HG02884 (cell line): Measurements from ENCODE around the gene CTSL.

Source experiments
- ATAC-seq: cut with Tn5 transposase; IDR thresholded peaks from one replicate; pipeline ENCODE4 v1.9.1; 2021; ENCODE audit warnings: mild to moderate bottlenecking, moderate library complexity; ENCODE audit not compliant: unreplicated experiment

CTSL gene

DNA sequence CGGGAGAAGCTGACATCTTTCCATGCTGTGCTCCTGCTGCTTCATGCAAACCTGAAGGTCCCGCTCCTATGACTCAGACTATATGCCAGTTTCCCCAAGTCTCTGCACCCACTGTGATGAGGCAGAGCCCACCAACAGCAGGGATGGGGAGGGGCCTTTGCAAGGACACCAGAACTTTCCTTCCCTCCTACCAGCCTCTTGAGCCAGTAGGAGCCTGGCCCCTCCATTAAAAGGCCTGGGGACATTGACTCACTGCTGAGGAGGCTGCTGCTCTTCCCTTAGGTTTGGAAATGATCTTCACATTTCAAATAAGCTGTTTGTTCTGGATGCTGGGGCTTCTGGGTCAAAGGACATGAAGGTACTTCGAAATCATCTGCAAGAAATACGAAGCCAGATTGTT is 26.1 kb upstream of the CTSL start:
- ATAC-seq = no peak

DNA sequence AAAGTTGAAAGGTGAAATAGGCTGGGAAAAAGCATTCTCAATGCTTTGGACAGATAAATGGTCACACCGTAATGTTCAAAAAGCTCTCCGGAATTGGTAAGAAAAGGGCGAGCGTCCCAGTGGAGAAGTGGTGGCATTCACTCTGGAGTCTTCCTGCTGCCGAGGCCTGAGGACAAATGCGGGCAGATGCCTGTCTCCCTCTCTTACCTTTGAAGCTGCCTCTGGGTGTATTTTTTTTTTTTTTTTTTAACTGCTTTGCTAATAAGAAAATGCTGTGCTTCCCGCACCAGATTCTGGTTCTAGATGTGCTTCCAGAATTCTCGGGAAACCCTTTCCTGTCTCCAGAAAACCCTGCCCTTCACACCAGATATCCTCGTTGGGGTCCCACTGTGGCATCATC is 24.4 kb upstream of the CTSL start:
- no peak for ATAC-seq

DNA sequence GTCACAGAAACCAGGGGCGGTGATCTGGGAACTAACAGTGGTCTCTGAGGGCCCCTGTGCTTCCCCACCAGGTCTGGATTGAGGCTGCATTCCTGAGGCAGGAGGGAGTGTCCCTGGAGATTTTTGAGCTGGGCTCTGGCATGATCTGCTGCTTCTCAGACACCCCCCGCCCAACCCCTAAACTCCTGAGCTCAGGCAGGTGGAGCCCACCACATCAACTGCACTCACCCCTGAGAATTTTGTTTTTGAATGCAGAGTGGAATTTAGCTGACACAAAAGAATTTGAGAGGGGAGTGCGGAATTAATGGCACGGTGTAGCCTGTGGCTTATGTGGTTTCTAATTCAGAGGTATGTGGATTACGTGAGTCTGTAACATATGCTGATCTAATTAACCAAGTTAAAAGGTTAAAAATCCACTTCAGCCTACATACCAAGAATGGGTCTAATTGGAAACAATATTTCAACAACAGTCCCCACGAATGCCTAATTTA is 23.9 kb upstream of the CTSL start:
- ATAC-seq = no peak

DNA sequence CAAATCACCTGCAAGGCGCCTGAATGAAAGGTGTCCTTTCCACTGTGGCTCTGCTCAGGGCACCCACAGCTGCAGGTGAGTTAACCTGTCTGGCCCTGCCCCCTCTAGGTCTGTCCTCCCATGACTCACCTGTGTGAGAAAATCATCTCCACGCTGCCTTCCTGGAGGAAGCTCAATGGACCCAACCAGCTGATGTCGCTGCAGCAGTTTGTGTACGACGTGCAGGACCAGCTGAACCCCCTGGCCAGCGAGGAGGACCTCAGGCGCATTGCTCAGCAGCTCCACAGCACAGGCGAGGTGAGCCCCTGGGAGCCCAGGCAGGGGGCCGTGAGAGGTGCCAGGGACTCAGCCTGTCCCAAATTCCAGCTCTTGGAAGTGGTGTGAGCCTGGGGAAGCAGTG is 23.0 kb upstream of the CTSL start:
- no peak for ATAC-seq

DNA sequence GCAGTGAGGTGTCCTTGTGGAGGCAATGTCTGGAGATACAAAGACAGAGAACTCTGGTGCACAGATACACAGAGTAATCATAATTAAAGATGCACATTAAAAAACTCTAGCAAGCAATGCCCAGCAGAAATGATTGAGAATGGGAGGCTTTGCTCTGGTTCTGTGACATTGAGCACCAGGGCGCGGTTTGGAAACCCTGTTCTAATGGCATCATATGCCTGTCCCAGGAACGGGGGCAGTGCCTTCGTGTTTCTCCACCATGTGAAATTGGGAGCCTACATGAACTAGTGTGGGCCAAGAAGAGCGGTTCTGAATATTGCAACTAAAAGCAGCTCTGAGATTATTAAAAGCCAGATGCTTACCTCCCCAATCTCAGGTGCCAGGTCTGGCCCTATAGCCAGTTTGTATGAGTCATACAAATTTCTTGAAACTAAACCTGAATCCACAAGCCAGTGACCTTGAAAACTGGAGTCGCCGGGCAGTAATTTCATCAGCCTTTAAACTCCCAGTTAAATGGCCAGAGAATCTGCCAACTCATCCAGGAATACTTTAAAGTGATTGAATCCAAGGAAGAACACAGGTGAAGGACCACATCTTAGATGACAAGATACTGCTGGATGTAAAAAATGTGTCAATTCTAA is 22.2 kb upstream of the CTSL start:
- no peak for ATAC-seq

DNA sequence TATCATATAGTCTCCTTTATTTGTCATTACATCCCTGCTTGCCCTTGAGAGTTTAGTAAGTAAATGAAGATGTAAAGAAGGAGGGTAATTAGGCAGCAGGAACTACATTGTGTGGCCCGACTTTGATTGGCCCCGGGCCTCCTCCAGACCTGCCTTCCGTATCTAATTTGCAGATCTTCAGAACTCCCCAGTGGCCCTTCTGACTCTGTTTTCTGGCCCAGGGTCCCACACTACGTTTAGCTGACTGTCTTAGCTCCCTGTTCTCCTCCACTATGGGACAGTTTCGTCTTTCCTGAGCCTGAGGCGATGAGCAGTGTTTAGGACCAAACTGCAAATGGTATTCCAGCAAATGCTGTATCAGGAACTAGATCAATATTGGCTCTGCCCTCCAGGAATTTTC is 21.6 kb upstream of the CTSL start:
- no peak for ATAC-seq

DNA sequence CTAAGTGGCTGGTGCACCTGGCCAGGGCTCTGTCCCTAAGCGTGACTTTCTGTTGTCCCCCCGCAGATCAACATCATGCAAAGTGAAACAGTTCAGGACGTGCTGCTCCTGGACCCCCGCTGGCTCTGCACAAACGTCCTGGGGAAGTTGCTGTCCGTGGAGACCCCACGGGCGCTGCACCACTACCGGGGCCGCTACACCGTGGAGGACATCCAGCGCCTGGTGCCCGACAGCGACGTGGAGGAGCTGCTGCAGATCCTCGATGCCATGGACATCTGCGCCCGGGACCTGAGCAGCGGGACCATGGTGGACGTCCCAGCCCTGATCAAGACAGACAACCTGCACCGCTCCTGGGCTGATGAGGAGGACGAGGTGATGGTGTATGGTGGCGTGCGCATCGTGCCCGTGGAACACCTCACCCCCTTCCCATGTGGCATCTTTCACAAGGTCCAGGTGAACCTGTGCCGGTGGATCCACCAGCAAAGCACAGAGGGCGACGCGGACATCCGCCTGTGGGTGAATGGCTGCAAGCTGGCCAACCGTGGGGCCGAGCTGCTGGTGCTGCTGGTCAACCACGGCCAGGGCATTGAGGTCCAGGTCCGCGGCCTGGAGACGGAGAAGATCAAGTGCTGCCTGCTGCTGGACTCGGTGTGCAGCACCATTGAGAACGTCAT is 19.7 kb upstream of the CTSL start:
- ATAC-seq = no peak

DNA sequence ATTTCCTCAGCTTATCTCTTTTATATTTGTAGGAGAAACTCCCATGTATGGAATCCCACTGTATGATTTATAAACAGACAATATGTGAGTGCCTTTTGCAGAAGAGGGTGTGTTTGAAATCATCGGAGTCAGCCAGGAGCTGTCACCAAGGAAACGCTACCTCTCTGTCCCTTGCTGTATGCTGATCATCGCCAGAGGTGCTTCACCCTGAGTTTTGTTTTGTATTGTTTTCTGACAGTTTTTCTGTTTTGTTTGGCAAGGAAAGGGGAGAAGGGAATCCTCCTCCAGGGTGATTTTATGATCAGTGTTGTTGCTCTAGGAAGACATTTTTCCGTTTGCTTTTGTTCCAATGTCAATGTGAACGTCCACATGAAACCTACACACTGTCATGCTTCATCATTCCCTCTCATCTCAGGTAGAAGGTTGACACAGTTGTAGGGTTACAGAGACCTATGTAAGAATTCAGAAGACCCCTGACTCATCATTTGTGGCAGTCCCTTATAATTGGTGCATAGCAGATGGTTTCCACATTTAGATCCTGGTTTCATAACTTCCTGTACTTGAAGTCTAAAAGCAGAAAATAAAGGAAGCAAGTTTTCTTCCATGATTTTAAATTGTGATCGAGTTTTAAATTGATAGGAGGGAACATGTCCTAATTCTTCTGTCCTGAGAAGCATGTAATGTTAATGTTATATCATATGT is 18.0 kb upstream of the CTSL start:
- no peak for ATAC-seq

DNA sequence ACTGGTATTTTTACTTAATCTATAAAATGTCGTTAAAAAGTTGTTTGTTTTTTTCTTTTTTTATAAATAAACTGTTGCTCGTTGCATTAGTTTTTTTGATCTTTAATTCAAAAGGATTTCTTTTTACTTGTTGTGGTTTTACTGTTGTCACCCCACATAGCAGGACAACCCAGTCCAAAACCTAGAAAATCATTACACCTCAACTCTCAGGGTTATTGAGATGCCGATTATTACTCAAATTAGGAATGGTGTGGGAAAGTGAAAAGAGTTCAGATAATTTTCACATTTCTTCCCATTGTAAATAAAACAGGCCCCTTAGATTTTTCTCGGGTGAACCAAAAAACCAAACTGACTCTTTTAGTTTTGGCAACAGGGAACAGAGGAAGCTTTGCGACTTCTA is 17.4 kb upstream of the CTSL start:
- no peak for ATAC-seq

DNA sequence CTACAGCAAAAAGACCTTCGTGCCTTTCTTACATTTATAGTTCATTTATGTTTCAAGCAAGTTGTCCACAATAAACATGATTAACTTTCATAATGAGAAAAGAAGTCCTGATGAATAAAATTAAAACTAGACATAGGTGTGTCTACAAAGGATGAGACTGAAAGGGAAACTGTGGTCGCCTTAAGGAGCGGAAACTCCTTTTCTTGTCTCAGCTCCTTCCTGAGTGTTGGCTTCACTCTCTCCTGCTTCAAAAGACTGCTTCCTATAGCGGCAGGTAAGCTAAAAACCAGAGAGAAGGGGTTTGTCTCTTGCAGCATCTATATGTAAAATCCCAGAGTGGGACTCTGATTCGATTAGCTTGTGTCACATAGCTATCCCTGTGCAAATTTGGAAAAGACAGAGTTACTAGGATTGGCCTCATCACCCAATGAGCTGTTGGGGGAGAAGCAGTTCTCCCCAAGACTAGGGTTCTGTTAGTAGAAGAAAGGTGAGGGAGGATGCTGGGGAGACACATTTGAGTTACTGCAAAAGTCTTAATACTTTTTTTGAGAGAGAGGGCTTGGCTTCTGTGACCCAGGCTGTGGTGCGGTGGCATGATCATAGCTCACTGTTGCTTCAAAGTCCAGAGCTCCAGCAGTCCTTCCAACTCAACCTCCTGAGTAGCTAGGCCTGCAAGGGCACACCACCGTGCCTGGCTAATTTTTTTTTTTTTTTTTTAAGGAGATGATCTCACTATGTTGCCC is 16.8 kb upstream of the CTSL start:
- ATAC-seq = no peak

DNA sequence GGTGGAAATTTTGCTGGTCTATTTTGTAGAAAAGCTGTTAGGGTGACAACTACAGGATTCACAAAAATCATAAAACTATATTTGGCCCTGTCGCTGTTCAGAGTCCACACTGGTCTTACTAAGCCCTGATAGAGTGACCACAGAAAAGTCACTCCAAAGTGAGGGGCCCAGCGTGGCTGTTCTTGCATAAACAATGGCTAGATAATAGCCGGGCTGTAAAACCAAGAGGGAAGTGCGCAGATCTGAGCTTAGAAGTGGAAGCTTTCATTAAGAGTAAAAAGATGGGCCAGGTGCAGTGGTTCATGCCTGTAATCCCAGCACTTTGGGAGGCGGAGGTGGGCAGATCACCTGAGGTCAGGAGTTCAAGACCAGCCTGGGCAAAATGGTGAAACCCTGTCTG is 15.5 kb upstream of the CTSL start:
- no peak for ATAC-seq

DNA sequence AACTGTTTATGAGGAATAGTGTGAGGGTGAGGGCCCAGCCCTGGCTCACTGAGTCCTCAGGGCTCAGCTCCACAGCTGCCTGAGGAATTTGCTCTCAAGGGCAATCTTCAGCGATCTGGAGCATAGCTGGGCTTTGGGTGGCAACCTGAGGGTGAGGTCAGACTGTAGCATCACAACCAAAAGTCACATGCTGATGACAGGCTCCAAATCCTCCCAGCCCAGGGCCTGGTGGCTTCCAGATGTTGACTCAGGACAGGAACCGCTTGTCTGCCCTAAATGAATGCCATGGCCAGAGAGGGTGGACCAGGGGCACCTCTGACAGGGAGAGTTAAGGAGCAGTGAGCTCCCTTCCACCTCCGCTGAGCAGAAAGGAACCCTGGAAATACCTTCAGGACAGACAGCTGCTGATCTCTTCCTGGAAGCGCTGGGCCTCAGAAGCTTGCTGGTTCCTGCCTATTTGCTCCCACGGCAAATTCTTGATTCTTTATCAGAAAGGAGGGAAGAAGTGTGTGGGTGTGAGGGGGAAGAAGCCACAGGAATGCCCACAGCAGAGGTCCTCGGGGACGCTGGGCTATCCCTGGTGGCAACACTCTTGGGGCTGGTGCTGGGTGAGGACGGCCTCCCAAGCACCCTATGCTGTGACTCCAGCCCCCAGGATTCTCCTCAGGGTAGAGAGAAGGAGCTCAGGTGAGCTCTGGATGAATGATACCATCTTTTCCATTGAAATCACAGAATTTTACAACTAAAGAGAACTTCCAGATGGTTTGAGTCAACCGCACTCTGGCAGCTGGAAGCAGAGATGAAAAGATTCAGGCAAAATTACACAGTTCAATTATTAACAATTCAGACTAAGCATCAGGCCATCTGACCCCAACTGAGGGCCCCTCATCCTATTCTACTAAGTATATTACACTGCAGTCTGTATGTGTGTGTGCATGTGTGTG is 13.8 kb upstream of the CTSL start:
- no peak for ATAC-seq

DNA sequence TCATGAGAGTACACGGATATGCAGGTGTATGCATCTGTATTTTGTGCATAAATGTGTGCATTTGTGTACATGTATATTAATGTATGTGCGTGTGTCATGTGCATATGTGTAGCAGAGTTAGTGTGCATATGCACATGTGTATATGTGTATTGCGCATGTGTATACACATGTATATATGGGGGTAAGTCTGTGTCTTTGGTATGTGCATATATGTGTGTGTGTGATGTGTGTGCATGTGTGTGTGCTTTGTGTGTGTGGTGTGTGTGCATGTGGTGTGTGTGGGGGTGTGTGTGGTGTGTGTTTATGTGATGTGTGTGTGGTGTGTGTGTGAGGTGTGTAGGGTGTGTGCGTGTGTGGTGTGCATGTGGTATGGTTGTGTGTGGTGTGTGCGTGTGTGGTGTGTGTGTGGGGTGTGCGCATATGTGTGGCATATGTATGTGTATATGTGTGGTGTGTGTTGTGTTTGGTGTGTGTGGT is 13.1 kb upstream of the CTSL start:
- ATAC-seq = no peak

DNA sequence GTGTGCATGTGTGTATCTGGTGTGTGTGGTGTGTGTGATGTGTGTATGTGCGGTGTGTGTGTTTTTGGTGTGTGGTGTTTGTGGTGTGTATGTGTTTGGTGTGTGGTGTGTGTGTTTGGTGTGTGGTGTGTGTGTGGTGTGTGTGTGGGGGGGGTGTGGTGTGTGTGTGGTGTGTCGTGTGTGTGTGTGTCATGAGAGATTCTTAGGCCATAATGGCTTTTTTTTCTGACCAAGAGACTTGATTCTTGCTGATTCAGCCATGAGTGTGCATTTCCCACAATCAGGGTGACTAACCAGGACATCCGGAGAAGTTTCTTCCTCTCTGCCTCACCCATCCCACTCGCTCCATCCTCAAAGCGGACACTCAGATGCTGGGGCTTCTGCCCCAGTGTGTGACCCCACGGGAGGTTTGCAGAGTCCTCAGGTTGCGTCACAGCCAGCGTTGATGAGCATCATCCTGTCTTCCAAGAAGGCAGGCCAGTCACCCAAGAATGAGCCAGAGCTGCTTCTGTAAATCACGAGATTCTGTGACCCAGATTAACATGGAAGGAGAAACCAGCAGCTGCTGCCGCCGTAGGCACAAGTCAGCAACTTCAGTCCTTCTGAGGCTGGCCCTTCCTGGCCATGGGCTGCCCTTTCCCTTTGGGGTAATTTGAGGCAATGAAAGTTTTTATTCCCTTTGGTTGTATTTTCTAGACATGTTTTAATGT is 12.5 kb upstream of the CTSL start:
- ATAC-seq = no peak

DNA sequence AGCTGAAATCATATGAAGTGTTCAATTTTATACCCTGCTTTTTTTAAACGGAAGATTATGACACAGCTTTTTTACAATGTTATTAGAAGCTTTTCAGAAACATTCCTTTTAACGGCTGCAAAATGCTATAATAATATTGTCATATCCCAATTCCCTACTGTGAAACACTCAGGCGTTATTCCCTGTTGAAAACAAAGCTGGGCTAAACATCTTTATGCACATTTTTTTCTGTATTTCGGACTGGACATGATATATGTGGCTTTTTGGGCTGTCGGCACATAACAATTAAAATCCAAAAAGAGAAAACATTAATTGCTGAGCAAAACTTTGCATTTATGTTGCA is 12.0 kb upstream of the CTSL start:
- no peak for ATAC-seq

DNA sequence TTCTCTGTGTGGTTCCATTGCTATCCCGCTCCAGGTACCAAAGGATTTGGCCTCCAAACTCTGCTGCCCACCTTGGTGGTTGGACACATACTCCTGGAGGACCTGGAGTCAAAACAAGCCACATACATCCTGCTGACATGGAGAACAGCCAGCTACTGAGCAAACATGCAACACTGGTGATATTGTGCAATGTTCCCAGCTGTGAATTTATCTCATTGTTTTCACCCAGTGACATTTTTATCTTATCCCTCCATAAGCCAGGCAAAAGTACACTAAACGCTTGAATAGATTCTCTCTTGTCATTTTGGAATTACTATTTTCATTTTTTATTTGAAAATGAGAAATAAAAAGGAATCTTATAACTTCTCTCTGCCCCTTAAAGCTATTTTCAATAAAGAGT is 11.1 kb upstream of the CTSL start:
- no peak for ATAC-seq

DNA sequence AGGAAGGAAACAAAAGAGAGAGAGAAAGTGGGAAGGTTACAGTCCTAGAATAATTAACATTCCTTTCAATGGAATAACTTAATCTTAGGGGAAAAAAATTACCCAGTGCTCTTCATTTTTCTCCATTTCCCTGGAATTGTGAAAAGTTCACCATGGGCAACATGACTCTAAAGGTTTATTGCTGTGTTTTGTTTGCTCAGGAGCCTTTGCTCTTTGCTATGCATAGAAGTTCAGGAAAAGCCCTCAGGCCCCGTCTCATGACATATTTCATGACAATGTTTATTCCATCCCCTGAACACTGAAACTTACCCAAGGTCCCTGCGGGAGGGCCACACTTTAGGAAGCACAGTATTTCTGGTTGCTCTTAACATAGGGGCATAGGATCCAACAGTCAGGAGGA is 9.8 kb upstream of the CTSL start:
- ATAC-seq = no peak

DNA sequence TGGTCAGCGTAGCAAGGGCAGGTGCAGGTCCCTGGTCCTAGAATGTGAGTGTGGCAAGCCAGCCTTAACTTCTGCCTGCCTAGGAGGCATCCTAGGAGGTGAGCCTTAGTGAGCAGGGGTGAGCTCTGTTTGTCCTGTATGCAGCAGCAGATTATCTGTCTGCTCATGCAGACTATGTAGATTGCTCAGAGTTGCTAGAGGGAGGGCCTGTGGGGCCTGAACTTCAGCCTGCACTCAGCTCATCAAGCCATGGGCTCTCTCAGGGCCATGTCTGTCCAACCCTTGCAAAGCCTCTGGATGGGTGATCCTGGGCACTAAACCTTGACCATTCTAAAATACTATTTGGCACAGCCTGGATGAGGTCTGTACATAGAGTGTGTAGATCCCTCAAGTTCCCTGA is 8.5 kb upstream of the CTSL start:
- ATAC-seq = no peak

DNA sequence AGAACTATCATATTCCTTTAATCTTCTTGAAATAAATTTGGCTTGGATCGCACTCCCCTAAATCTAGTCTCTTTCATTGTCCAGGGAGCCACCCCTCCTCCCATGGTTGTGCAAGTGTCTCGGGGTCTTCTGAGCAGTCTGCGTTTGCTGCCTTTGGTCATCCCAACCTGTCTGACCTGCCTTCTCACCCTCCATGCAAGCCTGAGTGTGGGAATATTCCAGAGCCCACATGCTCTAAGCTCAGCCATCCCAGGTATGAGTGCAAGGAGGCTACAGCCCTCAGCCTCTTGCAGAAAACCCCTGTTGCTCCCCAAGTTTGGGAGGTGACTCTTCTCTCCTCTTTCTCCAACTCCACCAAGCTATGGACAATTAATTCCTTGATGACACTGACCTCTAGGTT is 7.7 kb upstream of the CTSL start:
- ATAC-seq = no peak
